GM23338 (cell line): ENCODE results near the gene ARHGAP10. TPM values are rescaled to one million over a fixed set of nuclear protein-coding genes. Genes with fewer than 3 reads are reported as not detected.

ENCODE experiments used
- ATAC-seq: fragments of 200-7000 bp; cut with Tn5 transposase; 3 replicates; pipeline ENCODE4 v1.9.1; 2020
- DNase-seq: peaks from one replicate; pipeline ENCODE4 v3.0.0-alpha.2; 2015; ENCODE audit warnings: low spot score
- H2AFZ ChIP-seq: fragments of 200-600 bp; sonication (generic); 2 replicates; pipeline ENCODE4 v1.8.0; 2016; ENCODE audit warnings: antibody characterized with exemption, mild to moderate bottlenecking, moderate library complexity
- H3F3A ChIP-seq: fragments of 200-600 bp; sonication (generic); replicated peaks from 2 replicates; pipeline ENCODE4 v1.8.0; 2017; ENCODE audit warnings: antibody characterized with exemption, mixed run types, low read depth
- H3K27ac ChIP-seq: fragments of 200-600 bp; sonication (generic); 2 replicates; pipeline ENCODE4 v1.6.1; 2016; ENCODE audit warnings: low read depth
- H3K27me3 ChIP-seq: fragments of 200-600 bp; sonication (generic); 2 replicates; pipeline ENCODE4 v1.8.0; 2016; ENCODE audit warnings: mild to moderate bottlenecking, mixed run types, moderate library complexity; ENCODE audit not compliant: insufficient read depth
- H3K36me3 ChIP-seq: fragments of 200-600 bp; sonication (generic); 2 replicates; pipeline ENCODE4 v1.8.0; 2016; ENCODE audit warnings: mild to moderate bottlenecking; ENCODE audit not compliant: insufficient read depth
- H3K4me1 ChIP-seq: fragments of 200-600 bp; sonication (generic); 2 replicates; pipeline ENCODE4 v1.8.0; 2016; ENCODE audit warnings: mild to moderate bottlenecking, moderate library complexity; ENCODE audit not compliant: insufficient read depth
- H3K4me2 ChIP-seq: fragments of 200-600 bp; sonication (generic); 2 replicates; pipeline ENCODE4 v1.7.1; 2017; ENCODE audit warnings: mixed run types
- H3K4me3 ChIP-seq: fragments of 200-600 bp; sonication (generic); 2 replicates; pipeline ENCODE4 v1.6.1; 2016; ENCODE audit warnings: mixed run types
- H3K79me2 ChIP-seq: fragments of 200-600 bp; sonication (generic); replicated peaks from 2 replicates; pipeline ENCODE4 v1.8.0; 2017; ENCODE audit warnings: mild to moderate bottlenecking; ENCODE audit not compliant: insufficient read depth
- H3K9me2 ChIP-seq: fragments of 200-600 bp; sonication (generic); 2 replicates; pipeline ENCODE4 v1.8.0; 2017; ENCODE audit not compliant: insufficient read depth
- H4K20me1 ChIP-seq: fragments of 200-600 bp; sonication (generic); replicated peaks from 2 replicates; pipeline ENCODE4 v1.8.0; 2017; ENCODE audit warnings: mild to moderate bottlenecking; ENCODE audit not compliant: insufficient read depth
- H3K27ac Mint-ChIP-seq: 2 replicates; pipeline ENCODE4 v1.8.0; 2020; ENCODE audit warnings: inconsistent platforms, mild to moderate bottlenecking, moderate library complexity, mixed read lengths
- H3K27me3 Mint-ChIP-seq: 3 replicates; pipeline ENCODE4 v1.8.0; 2022; ENCODE audit warnings: low read depth, mild to moderate bottlenecking, moderate library complexity, mixed read lengths, inconsistent platforms; ENCODE audit not compliant: insufficient read depth, poor library complexity
- H3K36me3 Mint-ChIP-seq: 3 replicates; pipeline ENCODE4 v1.8.0; 2021; ENCODE audit warnings: low read depth, mild to moderate bottlenecking, inconsistent platforms, moderate library complexity, mixed read lengths
- H3K4me1 Mint-ChIP-seq: 3 replicates; pipeline ENCODE4 v1.8.0; 2020; ENCODE audit warnings: mild to moderate bottlenecking, inconsistent platforms, mixed read lengths
- H3K4me3 Mint-ChIP-seq: 3 replicates; pipeline ENCODE4 v1.8.0; 2021; ENCODE audit warnings: moderate library complexity, mild to moderate bottlenecking, inconsistent platforms, mixed read lengths
- H3K9me3 Mint-ChIP-seq: 3 replicates; pipeline ENCODE4 v1.8.0; 2020; ENCODE audit warnings: moderate library complexity, mild to moderate bottlenecking, inconsistent platforms, mixed read lengths
- CREB1 ChIP-seq: fragments of 250-450 bp; sonication (Bioruptor Pico); IDR thresholded peaks from 2 replicates; pipeline ENCODE4 v1.5.0; 2020; ENCODE audit warnings: low read depth, mild to moderate bottlenecking, moderate library complexity
- EZH2 ChIP-seq: fragments of 200-600 bp; sonication (generic); IDR thresholded peaks from one replicate; pipeline ENCODE4 v1.8.0; 2017; ENCODE audit warnings: antibody characterized with exemption, mild to moderate bottlenecking, low read depth; ENCODE audit not compliant: unreplicated experiment
- EZH2phosphoT487 ChIP-seq: fragments of 200-600 bp; sonication (generic); IDR thresholded peaks from one replicate; pipeline ENCODE4 v1.8.1; 2018; ENCODE audit warnings: antibody characterized with exemption; ENCODE audit not compliant: unreplicated experiment
- JUNB ChIP-seq: IDR thresholded peaks from one replicate; pipeline ENCODE4 v1.6.1; 2016; ENCODE audit warnings: antibody characterized with exemption; ENCODE audit not compliant: unreplicated experiment
- NANOG ChIP-seq: IDR thresholded peaks from 2 replicates; pipeline ENCODE4 v1.6.1; 2016; ENCODE audit warnings: antibody characterized with exemption, borderline replicate concordance
- POLR2AphosphoS5 ChIP-seq: IDR thresholded peaks from 2 replicates; pipeline ENCODE4 v1.6.1; 2016; ENCODE audit warnings: antibody characterized with exemption, low read depth
- REST ChIP-seq: IDR thresholded peaks from one replicate; pipeline ENCODE4 v1.6.1; 2018; ENCODE audit warnings: antibody characterized with exemption; ENCODE audit not compliant: unreplicated experiment
- STAT1 ChIP-seq: IDR thresholded peaks from one replicate; pipeline ENCODE4 v1.6.1; 2016; ENCODE audit warnings: antibody characterized with exemption; ENCODE audit not compliant: unreplicated experiment
- ZNF114 ChIP-seq: fragments of 250-450 bp; sonication (Bioruptor Pico); IDR thresholded peaks from 2 replicates; pipeline ENCODE4 v1.5.0; 2020; ENCODE audit warnings: mild to moderate bottlenecking, moderate library complexity
- ZNF331 ChIP-seq: fragments of 250-450 bp; sonication (Bioruptor Pico); IDR thresholded peaks from 2 replicates; pipeline ENCODE4 v1.5.0; 2020; ENCODE audit warnings: low read depth, mild to moderate bottlenecking, moderate library complexity
- polyA plus RNA-seq: library from polyadenylated mRNA; unstranded; fragments of >200 nt; fragmentation: Nextera tagmentation; extraction: Ambion mirVana; gene quantifications from 2 replicates; pipeline ENCODE4 v1.2.1, GENCODE V29; 2016
- total RNA-seq: library from RNA; depleted of rRNA; stranded (reverse); fragments of >200 nt; shearing (Covaris generic); gene quantifications from 2 replicates; pipeline ENCODE4 v1.2.3, GENCODE V29; 2014
- TF ChIP-seq, protein P1 (sequence below), 2 experiments: fragments of 200-600 bp in 1 of 2; sonication (generic) in 1 of 2; conservative IDR thresholded peaks; 2 replicates each; pipeline versions ENCODE4 v1.5.1 to v1.6.1; 2016 to 2017; ENCODE audit warnings: antibody characterized with exemption in 2 of 2, low read depth in 2 of 2, mild to moderate bottlenecking in 2 of 2, moderate library complexity in 1 of 2
- TF ChIP-seq, protein P2 (sequence below): fragments of 250-450 bp; sonication (Bioruptor Pico); IDR thresholded peaks from 2 replicates; pipeline ENCODE4 v1.5.0; 2020; ENCODE audit warnings: mild to moderate bottlenecking, moderate library complexity

The ARHGAP10 gene
- total and polyA plus RNA-seq, 2 experiments from 2014 or later = 5.1 to 6.3 TPM

DNA sequence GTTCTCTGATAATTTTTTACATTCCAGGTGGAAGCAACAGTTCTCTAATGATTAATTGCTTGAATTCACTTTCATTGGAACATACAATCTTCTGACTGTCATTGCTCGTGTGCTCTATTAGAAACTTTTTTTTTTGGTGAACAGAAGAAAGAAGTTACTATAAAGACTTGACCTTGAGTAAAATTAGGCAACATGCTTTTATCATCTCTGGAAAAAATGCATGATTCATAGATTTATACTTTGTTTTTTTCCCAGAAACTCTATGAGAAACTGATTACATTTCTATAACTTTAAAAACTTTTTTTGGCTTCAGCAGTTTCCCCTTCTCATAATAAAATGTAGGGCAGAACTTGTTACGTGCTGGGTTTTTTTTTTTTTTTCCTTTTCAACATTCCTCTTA, 167.6 kb downstream of the ARHGAP10 start (continued):
- TF ChIP-seq REST (no peak), JUNB (no peak), STAT1 (no peak), CREB1 (CRISPR knock-in tag) (no peak), EZH2 (no peak), EZH2phosphoT487 (no peak), ZNF331 (CRISPR knock-in tag) (no peak)
- TF ChIP-seq, protein P1, sequence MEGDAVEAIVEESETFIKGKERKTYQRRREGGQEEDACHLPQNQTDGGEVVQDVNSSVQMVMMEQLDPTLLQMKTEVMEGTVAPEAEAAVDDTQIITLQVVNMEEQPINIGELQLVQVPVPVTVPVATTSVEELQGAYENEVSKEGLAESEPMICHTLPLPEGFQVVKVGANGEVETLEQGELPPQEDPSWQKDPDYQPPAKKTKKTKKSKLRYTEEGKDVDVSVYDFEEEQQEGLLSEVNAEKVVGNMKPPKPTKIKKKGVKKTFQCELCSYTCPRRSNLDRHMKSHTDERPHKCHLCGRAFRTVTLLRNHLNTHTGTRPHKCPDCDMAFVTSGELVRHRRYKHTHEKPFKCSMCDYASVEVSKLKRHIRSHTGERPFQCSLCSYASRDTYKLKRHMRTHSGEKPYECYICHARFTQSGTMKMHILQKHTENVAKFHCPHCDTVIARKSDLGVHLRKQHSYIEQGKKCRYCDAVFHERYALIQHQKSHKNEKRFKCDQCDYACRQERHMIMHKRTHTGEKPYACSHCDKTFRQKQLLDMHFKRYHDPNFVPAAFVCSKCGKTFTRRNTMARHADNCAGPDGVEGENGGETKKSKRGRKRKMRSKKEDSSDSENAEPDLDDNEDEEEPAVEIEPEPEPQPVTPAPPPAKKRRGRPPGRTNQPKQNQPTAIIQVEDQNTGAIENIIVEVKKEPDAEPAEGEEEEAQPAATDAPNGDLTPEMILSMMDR (conservative IDR thresholded peaks at IDR 0.05; ENCODE audit: low read depth in 2 of 2) = no peak

DNA sequence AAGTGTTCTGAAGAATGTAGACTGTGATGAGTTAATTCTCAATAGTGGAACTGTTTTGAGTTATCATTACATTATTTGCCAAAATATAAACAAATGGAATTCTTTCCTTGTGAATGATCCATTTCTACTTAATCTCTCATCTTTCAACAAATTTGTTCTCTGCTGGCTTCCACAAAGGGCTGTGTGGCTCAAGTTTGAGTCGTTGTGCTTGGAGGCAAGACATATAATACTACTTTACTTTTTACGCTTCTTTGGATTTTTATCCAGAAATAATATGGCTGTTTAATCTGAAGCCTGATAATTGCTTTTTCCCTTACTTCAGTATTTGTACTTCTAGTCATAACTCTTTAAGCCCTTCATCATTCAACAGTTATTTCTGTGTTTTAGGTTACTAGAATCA, 169.5 kb downstream of the ARHGAP10 start:
- Histone ChIP-seq H2AFZ (no peak overlapping the region), H3K27me3 (no peaks in the 10 kb centered on the region), H3K9me2 (no peaks in the 10 kb centered on the region), H4K20me1 (no peaks in the 10 kb centered on the region; the same call in 1 of the 2 replicates), H3K4me1 (no peaks in the 10 kb centered on the region), H3K4me2 (no peak overlapping the region), H3K36me3 (no peaks in the 10 kb centered on the region), H3K4me3 (no peak overlapping the region), H3K79me2 (no peaks in the 10 kb centered on the region), H3K27ac (no peak overlapping the region), H3F3A (no peaks in the 10 kb centered on the region)
- Mint-ChIP-seq H3K4me1 (no peaks in the 10 kb centered on the region), H3K4me3 (no peak overlapping the region), H3K36me3 (peaks cover 9% of the 10 kb centered on the region; the same call in 2 of the 3 replicates), H3K27me3 (no peaks in the 10 kb centered on the region), H3K9me3 (peaks cover 12% of the 10 kb centered on the region), H3K27ac (no peak overlapping the region)
- DNase-seq (no peak), ATAC-seq (no peak)
- TF ChIP-seq POLR2AphosphoS5 (no peak), NANOG (no peak), EZH2phosphoT487 (no peak), EZH2 (no peak), JUNB (no peak), ZNF114 (CRISPR knock-in tag) (no peak), ZNF331 (CRISPR knock-in tag) (no peak)
- TF ChIP-seq, protein P1 (conservative IDR thresholded peaks at IDR 0.05; ENCODE audit: low read depth in 2 of 2) = no peak
- TF ChIP-seq, protein P2, sequence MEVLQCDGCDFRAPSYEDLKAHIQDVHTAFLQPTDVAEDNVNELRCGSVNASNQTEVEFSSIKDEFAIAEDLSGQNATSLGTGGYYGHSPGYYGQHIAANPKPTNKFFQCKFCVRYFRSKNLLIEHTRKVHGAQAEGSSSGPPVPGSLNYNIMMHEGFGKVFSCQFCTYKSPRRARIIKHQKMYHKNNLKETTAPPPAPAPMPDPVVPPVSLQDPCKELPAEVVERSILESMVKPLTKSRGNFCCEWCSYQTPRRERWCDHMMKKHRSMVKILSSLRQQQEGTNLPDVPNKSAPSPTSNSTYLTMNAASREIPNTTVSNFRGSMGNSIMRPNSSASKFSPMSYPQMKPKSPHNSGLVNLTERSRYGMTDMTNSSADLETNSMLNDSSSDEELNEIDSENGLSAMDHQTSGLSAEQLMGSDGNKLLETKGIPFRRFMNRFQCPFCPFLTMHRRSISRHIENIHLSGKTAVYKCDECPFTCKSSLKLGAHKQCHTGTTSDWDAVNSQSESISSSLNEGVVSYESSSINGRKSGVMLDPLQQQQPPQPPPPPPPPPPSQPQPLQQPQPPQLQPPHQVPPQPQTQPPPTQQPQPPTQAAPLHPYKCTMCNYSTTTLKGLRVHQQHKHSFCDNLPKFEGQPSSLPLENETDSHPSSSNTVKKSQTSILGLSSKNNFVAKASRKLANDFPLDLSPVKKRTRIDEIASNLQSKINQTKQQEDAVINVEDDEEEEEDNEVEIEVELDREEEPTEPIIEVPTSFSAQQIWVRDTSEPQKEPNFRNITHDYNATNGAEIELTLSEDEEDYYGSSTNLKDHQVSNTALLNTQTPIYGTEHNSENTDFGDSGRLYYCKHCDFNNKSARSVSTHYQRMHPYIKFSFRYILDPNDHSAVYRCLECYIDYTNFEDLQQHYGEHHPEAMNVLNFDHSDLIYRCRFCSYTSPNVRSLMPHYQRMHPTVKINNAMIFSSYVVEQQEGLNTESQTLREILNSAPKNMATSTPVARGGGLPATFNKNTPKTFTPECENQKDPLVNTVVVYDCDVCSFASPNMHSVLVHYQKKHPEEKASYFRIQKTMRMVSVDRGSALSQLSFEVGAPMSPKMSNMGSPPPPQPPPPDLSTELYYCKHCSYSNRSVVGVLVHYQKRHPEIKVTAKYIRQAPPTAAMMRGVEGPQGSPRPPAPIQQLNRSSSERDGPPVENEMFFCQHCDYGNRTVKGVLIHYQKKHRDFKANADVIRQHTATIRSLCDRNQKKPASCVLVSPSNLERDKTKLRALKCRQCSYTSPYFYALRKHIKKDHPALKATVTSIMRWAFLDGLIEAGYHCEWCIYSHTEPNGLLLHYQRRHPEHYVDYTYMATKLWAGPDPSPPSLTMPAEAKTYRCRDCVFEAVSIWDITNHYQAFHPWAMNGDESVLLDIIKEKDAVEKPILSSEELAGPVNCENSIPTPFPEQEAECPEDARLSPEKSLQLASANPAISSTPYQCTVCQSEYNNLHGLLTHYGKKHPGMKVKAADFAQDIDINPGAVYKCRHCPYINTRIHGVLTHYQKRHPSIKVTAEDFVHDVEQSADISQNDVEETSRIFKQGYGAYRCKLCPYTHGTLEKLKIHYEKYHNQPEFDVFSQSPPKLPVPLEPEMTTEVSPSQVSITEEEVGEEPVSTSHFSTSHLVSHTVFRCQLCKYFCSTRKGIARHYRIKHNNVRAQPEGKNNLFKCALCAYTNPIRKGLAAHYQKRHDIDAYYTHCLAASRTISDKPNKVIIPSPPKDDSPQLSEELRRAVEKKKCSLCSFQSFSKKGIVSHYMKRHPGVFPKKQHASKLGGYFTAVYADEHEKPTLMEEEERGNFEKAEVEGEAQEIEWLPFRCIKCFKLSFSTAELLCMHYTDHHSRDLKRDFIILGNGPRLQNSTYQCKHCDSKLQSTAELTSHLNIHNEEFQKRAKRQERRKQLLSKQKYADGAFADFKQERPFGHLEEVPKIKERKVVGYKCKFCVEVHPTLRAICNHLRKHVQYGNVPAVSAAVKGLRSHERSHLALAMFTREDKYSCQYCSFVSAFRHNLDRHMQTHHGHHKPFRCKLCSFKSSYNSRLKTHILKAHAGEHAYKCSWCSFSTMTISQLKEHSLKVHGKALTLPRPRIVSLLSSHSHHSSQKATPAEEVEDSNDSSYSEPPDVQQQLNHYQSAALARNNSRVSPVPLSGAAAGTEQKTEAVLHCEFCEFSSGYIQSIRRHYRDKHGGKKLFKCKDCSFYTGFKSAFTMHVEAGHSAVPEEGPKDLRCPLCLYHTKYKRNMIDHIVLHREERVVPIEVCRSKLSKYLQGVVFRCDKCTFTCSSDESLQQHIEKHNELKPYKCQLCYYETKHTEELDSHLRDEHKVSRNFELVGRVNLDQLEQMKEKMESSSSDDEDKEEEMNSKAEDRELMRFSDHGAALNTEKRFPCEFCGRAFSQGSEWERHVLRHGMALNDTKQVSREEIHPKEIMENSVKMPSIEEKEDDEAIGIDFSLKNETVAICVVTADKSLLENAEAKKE = no peak
